HFFc6 (cell line): ENCODE measurements around the gene RPRM. TPM values are rescaled to one million over a fixed set of nuclear protein-coding genes. Genes with fewer than 3 reads are reported as not detected.

Source experiments
- DNase-seq: peaks from one replicate; pipeline ENCODE4 v3.0.0-alpha.2; 2018
- H3K27ac Mint-ChIP-seq: 2 replicates; pipeline ENCODE4 v1.8.0; 2020; ENCODE audit warnings: mild to moderate bottlenecking, mixed read lengths
- H3K27me3 Mint-ChIP-seq: 2 replicates; pipeline ENCODE4 v1.8.0; 2021; ENCODE audit warnings: mild to moderate bottlenecking, moderate library complexity, mixed read lengths; ENCODE audit not compliant: insufficient read depth
- H3K36me3 Mint-ChIP-seq: 2 replicates; pipeline ENCODE4 v1.8.0; 2021; ENCODE audit warnings: low read depth, mixed read lengths
- H3K4me1 Mint-ChIP-seq: 2 replicates; pipeline ENCODE4 v1.8.0; 2020; ENCODE audit warnings: low read depth, mixed read lengths
- H3K4me3 Mint-ChIP-seq: 2 replicates; pipeline ENCODE4 v1.8.0; 2020; ENCODE audit warnings: mild to moderate bottlenecking, moderate library complexity, mixed read lengths
- H3K9me3 Mint-ChIP-seq: 2 replicates; pipeline ENCODE4 v1.8.0; 2020; ENCODE audit warnings: mild to moderate bottlenecking, mixed read lengths
- CTCF ChIP-seq: fragments of 200-600 bp; sonication (generic); IDR thresholded peaks from 2 replicates; pipeline ENCODE4 v1.5.0; 2021; ENCODE audit warnings: antibody characterized with exemption, mild to moderate bottlenecking
- total RNA-seq, 6 experiments: library from RNA; stranded (reverse); fragmentation: NEBNext Ultra II Directional; extraction: Animal tissue kit (Norgen Biotek cat#: 25700); gene quantifications; 2 replicates in 1 of 6; 3 replicates in 5 of 6; pipeline ENCODE4 v1.2.3, GENCODE V29; 2021

RPRM gene
- total RNA-seq, 6 experiments from 2014 or later: not detected

- Mint-ChIP-seq H3K9me3 (no peaks in the 10 kb centered on the region), H3K36me3 (no peaks in the 10 kb centered on the region), H3K4me1 (peaks cover 5% of the 10 kb centered on the region; the same call in 1 of the 2 replicates), H3K4me3 (no peak overlapping the region), H3K27me3 (peaks cover 18% of the 10 kb centered on the region), H3K27ac (no peak overlapping the region)
- TF ChIP-seq CTCF: no peak
- no peak for DNase-seq
Observed at GRCh38 chr2:153479573-153479972, 1.0 kb upstream of the RPRM start.

GRCh38 chr2:153477636-153478288 lies 800 bp downstream of the RPRM start:
- no peak for DNase-seq
- H3K36me3 Mint-ChIP-seq: no peaks in the 10 kb centered on the region
- no peak overlapping the region for H3K27ac Mint-ChIP-seq
- no peak for TF ChIP-seq CTCF
- peaks cover 18% of the 10 kb centered on the region for H3K27me3 Mint-ChIP-seq
- H3K9me3 Mint-ChIP-seq: no peaks in the 10 kb centered on the region
- peaks cover 5% of the 10 kb centered on the region; the same call in 1 of the 2 replicates for H3K4me1 Mint-ChIP-seq
- peak overlapping the region; percentile 53 for H3K4me3 Mint-ChIP-seq

GRCh38 chr2:153476816-153477635 lies 1.5 kb downstream of the RPRM start:
- peaks cover 5% of the 10 kb centered on the region; the same call in 1 of the 2 replicates for H3K4me1 Mint-ChIP-seq
- TF ChIP-seq CTCF: no peak
- H3K27me3 Mint-ChIP-seq: peaks cover 18% of the 10 kb centered on the region
- no peak for DNase-seq
- H3K4me3 Mint-ChIP-seq: no peak overlapping the region
- H3K36me3 Mint-ChIP-seq: no peaks in the 10 kb centered on the region
- no peaks in the 10 kb centered on the region for H3K9me3 Mint-ChIP-seq
- H3K27ac Mint-ChIP-seq: no peak overlapping the region

GRCh38 chr2:153476491-153476815 lies 2.1 kb downstream of the RPRM start:
- Mint-ChIP-seq H3K27me3 (peaks cover 18% of the 10 kb centered on the region), H3K9me3 (no peaks in the 10 kb centered on the region), H3K36me3 (no peaks in the 10 kb centered on the region), H3K4me3 (no peak overlapping the region), H3K27ac (no peak overlapping the region), H3K4me1 (peaks cover 5% of the 10 kb centered on the region; the same call in 1 of the 2 replicates)
- no peak for DNase-seq
- no peak for TF ChIP-seq CTCF

GRCh38 chr2:153474876-153475435 lies 3.6 kb downstream of the RPRM start:
- Mint-ChIP-seq H3K36me3 (no peaks in the 10 kb centered on the region), H3K4me1 (peaks cover 5% of the 10 kb centered on the region; the same call in 1 of the 2 replicates), H3K27ac (no peak overlapping the region), H3K9me3 (no peaks in the 10 kb centered on the region), H3K4me3 (no peak overlapping the region), H3K27me3 (peaks cover 18% of the 10 kb centered on the region)
- DNase-seq: no peak
- no peak for TF ChIP-seq CTCF
